SKM-1 treated with dmso at 0.1 percent for 144 hours (cell line): ENCODE measurements around the gene KCNH2.

ENCODE experiments used
- DNase-seq: peaks from one replicate; lab custom pipeline; 2025; ENCODE audit not compliant: unreplicated experiment; lab: John Stamatoyannopoulos, UW

The KCNH2 gene

GRCh38 chr7:150950496-150951180 lies 27.5 kb downstream of the KCNH2 start:
- DNase-seq = no peak

GRCh38 chr7:150949971-150950491 lies 28.1 kb downstream of the KCNH2 start:
- DNase-seq = no peak

- no peak for DNase-seq
Measured at GRCh38 chr7:150949564-150949963, 28.6 kb downstream of the KCNH2 start.

- no peak for DNase-seq
Measured at GRCh38 chr7:150948791-150949251, 29.3 kb downstream of the KCNH2 start.

GRCh38 chr7:150947761-150948651 lies 30.1 kb downstream of the KCNH2 start:
- DNase-seq = no peak

GRCh38 chr7:150947241-150947745 lies 30.8 kb downstream of the KCNH2 start:
- DNase-seq = no peak

- no peak for DNase-seq
Measured at GRCh38 chr7:150946421-150947240, 31.5 kb downstream of the KCNH2 start.

- DNase-seq = no peak
Measured at GRCh38 chr7:150945853-150946420, 32.2 kb downstream of the KCNH2 start.

GRCh38 chr7:150945171-150945852 lies 32.8 kb downstream of the KCNH2 start:
- no peak for DNase-seq

GRCh38 chr7:150944066-150945042 lies 33.8 kb downstream of the KCNH2 start:
- DNase-seq = no peak

- DNase-seq = no peak
Measured at GRCh38 chr7:150943453-150943814, 34.7 kb downstream of the KCNH2 start.

- no peak for DNase-seq
Measured at GRCh38 chr7:150942591-150943452, 35.3 kb downstream of the KCNH2 start.

- no peak for DNase-seq
Measured at GRCh38 chr7:150942001-150942590, 36.0 kb downstream of the KCNH2 start.

- no peak for DNase-seq
Measured at GRCh38 chr7:150941351-150942000, 36.6 kb downstream of the KCNH2 start.

GRCh38 chr7:150940431-150941102 lies 37.6 kb downstream of the KCNH2 start:
- DNase-seq = no peak

- no peak for DNase-seq
Measured at GRCh38 chr7:150939466-150939865, 38.7 kb downstream of the KCNH2 start.
